HepG2 (cell line): ENCODE data around the gene SERTAD1. TPM values are rescaled to one million over a fixed set of nuclear protein-coding genes. Genes with fewer than 3 reads are reported as not detected.

Experiments
- ATAC-seq: fragments of 200-7000 bp; cut with Tn5 transposase; 3 replicates; pipeline ENCODE4 v1.9.1; 2020; ENCODE audit warnings: mild to moderate bottlenecking, moderate library complexity
- BruUV-seq: library from RNA; stranded (reverse); fragments of 400-500 nt; replicated peaks from 2 replicates; lab custom pipeline; 2021; lab: Mats Ljungman, UMichigan
- CTCF ChIA-PET: fragments of 300-600 bp; formaldehyde crosslinking; extraction: SDS; loops from one replicate; lab custom pipeline; 2021; ENCODE audit warnings: low total read pairs, inconsistent platforms, low intra/inter-chr PET ratio; lab: Yijun Ruan, JAX
- POLR2A ChIA-PET: fragments of 350-600 bp; sonication (Branson Sonifier 250); formaldehyde crosslinking; loops from one replicate; lab custom pipeline; 2020; ENCODE audit warnings: antibody characterized with exemption, inconsistent platforms; lab: Yijun Ruan, JAX
- DNase-seq: peaks from one replicate; pipeline ENCODE4 v3.0.0-alpha.2; 2015; ENCODE audit warnings: low spot score
- FAIRE-seq: peaks from 3 replicates; lab custom pipeline; 2011; peaks lifted over from hg19 to GRCh38; lab: Jason Lieb, UNC
- H2AFZ ChIP-seq: one replicate; pipeline ENCODE4 v1.6.1; 2011; ENCODE audit warnings: low read length, inconsistent platforms
- H3K27ac ChIP-seq: fragments of 300-600 bp; 3 replicates; pipeline ENCODE4 v1.8.0; 2011; ENCODE audit warnings: mixed run types, mild to moderate bottlenecking, mixed read lengths, low read length, inconsistent platforms; ENCODE audit not compliant: insufficient read depth; ENCODE audit errors: extremely low read length
- H3K27me3 ChIP-seq, 2 experiments: fragments of 200-600 bp in 1 of 2; 2 replicates in 1 of 2; 3 replicates in 1 of 2; pipeline versions ENCODE4 v1.6.0 to v1.8.0; 2011; ENCODE audit warnings: low read length in 2 of 2, mild to moderate bottlenecking in 2 of 2, moderate library complexity in 2 of 2, inconsistent platforms in 1 of 2; ENCODE audit not compliant: insufficient read depth in 2 of 2, control insufficient read depth in 1 of 2
- H3K36me3 ChIP-seq, 2 experiments: fragments of 200-600 bp in 1 of 2; replicated peaks in 1 of 2; 2 replicates in 1 of 2; 3 replicates in 1 of 2; pipeline versions ENCODE4 v1.5.1 to v1.8.0; 2011; ENCODE audit warnings: low read length in 2 of 2, inconsistent platforms in 1 of 2; ENCODE audit not compliant: insufficient read depth in 2 of 2, control insufficient read depth in 1 of 2
- H3K4me1 ChIP-seq: 2 replicates; pipeline ENCODE4 v1.5.1; 2012; ENCODE audit warnings: low read length, inconsistent platforms; ENCODE audit not compliant: insufficient read depth
- H3K4me2 ChIP-seq: 2 replicates; pipeline ENCODE4 v1.6.0; 2011; ENCODE audit warnings: low read depth, low read length, inconsistent platforms
- H3K4me3 ChIP-seq, 3 experiments: fragments of 200-600 bp in 1 of 3; sonication (generic), shearing (Covaris generic) in 1 of 3; replicated peaks in 1 of 3; 2 replicates each; pipeline ENCODE4 v1.5.1; 2011 to 2016; ENCODE audit warnings: low read length in 3 of 3, inconsistent platforms in 2 of 3, low read depth in 2 of 3, mild to moderate bottlenecking in 2 of 3, control low read depth in 1 of 3, mixed read lengths in 1 of 3; ENCODE audit not compliant: insufficient read depth in 1 of 3
- H3K79me2 ChIP-seq: one replicate; pipeline ENCODE4 v1.6.1; 2011; ENCODE audit warnings: low read length, inconsistent platforms; ENCODE audit not compliant: insufficient read depth
- H3K9ac ChIP-seq: 2 replicates; pipeline ENCODE4 v1.6.0; 2011; ENCODE audit warnings: mild to moderate bottlenecking, low read depth, low read length, inconsistent platforms; ENCODE audit not compliant: insufficient read depth
- H3K9me3 ChIP-seq: 2 replicates; pipeline ENCODE4 v1.5.1; 2012; ENCODE audit warnings: mild to moderate bottlenecking, low read length
- H4K20me1 ChIP-seq: 2 replicates; pipeline ENCODE4 v1.6.0; 2011; ENCODE audit warnings: inconsistent platforms, mild to moderate bottlenecking, low read length, moderate library complexity; ENCODE audit not compliant: insufficient read depth
- ADNP ChIP-seq: sonication (generic); formaldehyde crosslinking; IDR thresholded peaks from 2 replicates; pipeline ENCODE4 v1.4.0; 2020; ENCODE audit warnings: missing genetic modification reagents
- CHCHD3 ChIP-seq: sonication (generic); formaldehyde crosslinking; IDR thresholded peaks from 2 replicates; pipeline ENCODE4 v1.8.0; 2022; ENCODE audit warnings: mild to moderate bottlenecking, missing genetic modification reagents, moderate library complexity
- DR1 ChIP-seq: sonication (generic); formaldehyde crosslinking; IDR thresholded peaks from 2 replicates; pipeline ENCODE4 v1.8.0; 2021; ENCODE audit warnings: mild to moderate bottlenecking, missing genetic modification reagents, inconsistent platforms
- KLF11 ChIP-seq: IDR thresholded peaks from 2 replicates; pipeline ENCODE4 v1.6.1; 2016; ENCODE audit warnings: missing compliant biosample characterization
- MEIS2 ChIP-seq: sonication (generic); formaldehyde crosslinking; IDR thresholded peaks from 2 replicates; pipeline ENCODE4 v1.9.0; 2021; ENCODE audit warnings: mild to moderate bottlenecking, missing genetic modification reagents
- MXD4 ChIP-seq: IDR thresholded peaks from 2 replicates; pipeline ENCODE4 v1.6.1; 2016; ENCODE audit warnings: mild to moderate bottlenecking, missing biosample characterization, missing genetic modification reagents
- SPEN ChIP-seq: sonication (generic); formaldehyde crosslinking; IDR thresholded peaks from 2 replicates; pipeline ENCODE4 v1.5.1; 2020; ENCODE audit warnings: low read depth, mild to moderate bottlenecking, missing genetic modification reagents
- U2AF1 ChIP-seq: fragments of 200-400 bp; formaldehyde crosslinking; optimal IDR thresholded peaks from 2 replicates; pipeline ENCODE3; 2017; ENCODE audit warnings: mild to moderate bottlenecking, low read depth, low read length
- ZBTB2 ChIP-seq: sonication (generic); formaldehyde crosslinking; IDR thresholded peaks from 2 replicates; pipeline ENCODE4 v1.8.0; 2022; ENCODE audit warnings: low read depth, missing genetic modification reagents
- ZFP36L2 ChIP-seq: sonication (generic); formaldehyde crosslinking; IDR thresholded peaks from 2 replicates; pipeline ENCODE4 v1.4.0; 2020; ENCODE audit warnings: missing genetic modification reagents
- ZNF136 ChIP-seq: sonication (generic); formaldehyde crosslinking; IDR thresholded peaks from 2 replicates; pipeline ENCODE4 v1.8.1; 2022; ENCODE audit warnings: low read depth, mild to moderate bottlenecking, moderate library complexity, missing genetic modification reagents
- ZNF546 ChIP-seq: sonication (generic); formaldehyde crosslinking; conservative IDR thresholded peaks from 2 replicates; pipeline ENCODE4 v1.8.1; 2023; ENCODE audit warnings: mild to moderate bottlenecking, missing genetic modification reagents
- ZNF644 ChIP-seq: IDR thresholded peaks from 2 replicates; pipeline ENCODE4 v1.6.1; 2016; ENCODE audit warnings: low read depth
- WGBS: methylation state at CpG from one replicate; pipeline ENCODE4 v1.1.6; 2017; ENCODE audit warnings: low lambda C conversion rate; 5-methylcytosine and 5-hydroxymethylcytosine counted together
- in situ Hi-C: cut with HindIII; loops from 2 replicates; pipeline ENCODE4 v1.10.0; 2017; ENCODE audit warnings: low pct_unique_long_range_greater_than_20kb; ENCODE audit not compliant: extremely low pct_ligation_motif_present
- intact Hi-C: fragments of 100-400 bp; cut with micrococcal nuclease; formaldehyde crosslinking; loops from one replicate; pipeline ENCODE4 v1.10.0; 2022; ENCODE audit not compliant: unreplicated experiment
- polyA plus RNA-seq, 8 experiments: library from polyadenylated mRNA; depleted of rRNA in 3 of 8; stranded (reverse) in 7 of 8; unstranded in 1 of 8; fragments of >200 nt; fragmentation: Illumina TruSeq in 4 of 8; extraction: Trizol in 4 of 8; gene quantifications; 2 replicates each; pipeline versions ENCODE4 v1.2.1 to v1.2.3, GENCODE V29; 2011 to 2016; ENCODE audit warnings: low read depth in 4 of 8, missing spikeins in 1 of 8, mixed read lengths in 1 of 8; ENCODE audit not compliant: insufficient read depth in 1 of 8
- total RNA-seq, 5 experiments: library from RNA; depleted of rRNA; stranded (reverse); fragments of >200 nt; fragmentation: Illumina TruSeq; extraction: Trizol; gene quantifications; 2 replicates each; pipeline ENCODE4 v1.2.3, GENCODE V29; 2016; ENCODE audit warnings: low read depth in 1 of 5
- TF ChIP-seq, protein P1 (sequence below): sonication (generic); formaldehyde crosslinking; IDR thresholded peaks from 2 replicates; pipeline ENCODE4 v1.8.1; 2023; ENCODE audit warnings: mild to moderate bottlenecking, missing genetic modification reagents
- TF ChIP-seq, protein P2 (sequence below): sonication (generic); formaldehyde crosslinking; IDR thresholded peaks from 2 replicates; pipeline ENCODE4 v1.8.0; 2022; ENCODE audit warnings: mild to moderate bottlenecking, missing genetic modification reagents, moderate library complexity

The SERTAD1 gene
- total and polyA plus RNA-seq, 2 of the 13 experiments (the other 11 are each of a cell fraction or from before 2014, with no cell fraction given) = 4.3 to 4.5 TPM

DNA sequence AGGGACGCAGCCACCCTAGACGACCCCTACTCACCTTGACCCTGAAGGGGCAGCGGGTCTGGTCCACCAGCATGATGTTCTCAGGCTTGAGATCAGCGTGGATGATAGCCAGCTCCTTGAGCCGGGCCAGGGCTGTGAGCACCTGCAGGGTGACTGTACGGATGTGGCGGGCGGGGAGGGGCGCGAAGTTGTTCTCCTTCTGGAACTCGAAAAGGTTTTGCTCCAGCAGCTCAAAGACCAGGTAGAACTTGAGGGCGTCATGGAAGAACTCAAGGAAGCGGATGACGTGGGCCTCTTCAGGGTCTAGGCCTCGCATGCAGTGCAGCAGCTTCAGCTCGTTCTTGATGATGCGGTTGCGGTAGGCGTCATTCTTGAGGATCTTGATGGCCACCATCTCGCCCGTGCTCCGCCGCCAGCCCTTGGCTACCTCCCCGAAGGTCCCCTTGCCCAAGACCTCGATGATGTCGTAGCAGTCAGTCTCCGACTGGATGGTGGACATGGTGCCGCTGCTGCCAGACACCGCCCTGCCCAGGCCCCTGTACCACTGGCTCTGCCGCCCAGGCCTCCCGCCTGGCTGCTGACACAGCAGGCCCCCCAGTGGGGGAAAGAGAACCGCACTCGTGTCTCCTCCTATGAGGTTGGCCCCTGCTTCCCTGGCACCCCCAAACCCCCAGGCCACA, 36.2 kb downstream of the SERTAD1 start:
- H3K9ac ChIP-seq = no peak overlapping the region
- TF ChIP-seq, protein P1, sequence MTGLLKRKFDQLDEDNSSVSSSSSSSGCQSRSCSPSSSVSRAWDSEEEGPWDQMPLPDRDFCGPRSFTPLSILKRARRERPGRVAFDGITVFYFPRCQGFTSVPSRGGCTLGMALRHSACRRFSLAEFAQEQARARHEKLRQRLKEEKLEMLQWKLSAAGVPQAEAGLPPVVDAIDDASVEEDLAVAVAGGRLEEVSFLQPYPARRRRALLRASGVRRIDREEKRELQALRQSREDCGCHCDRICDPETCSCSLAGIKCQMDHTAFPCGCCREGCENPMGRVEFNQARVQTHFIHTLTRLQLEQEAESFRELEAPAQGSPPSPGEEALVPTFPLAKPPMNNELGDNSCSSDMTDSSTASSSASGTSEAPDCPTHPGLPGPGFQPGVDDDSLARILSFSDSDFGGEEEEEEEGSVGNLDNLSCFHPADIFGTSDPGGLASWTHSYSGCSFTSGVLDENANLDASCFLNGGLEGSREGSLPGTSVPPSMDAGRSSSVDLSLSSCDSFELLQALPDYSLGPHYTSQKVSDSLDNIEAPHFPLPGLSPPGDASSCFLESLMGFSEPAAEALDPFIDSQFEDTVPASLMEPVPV (CRISPR knock-in tag) = no peak
- TF ChIP-seq ZFP36L2 (no peak), DR1 (no peak), MEIS2 (CRISPR knock-in tag) (no peak), ZNF644 (CRISPR knock-in tag) (no peak), ZNF136 (CRISPR knock-in tag) (no peak), ZNF546 (CRISPR knock-in tag) (no peak), ADNP (CRISPR knock-in tag) (no peak), ZBTB2 (CRISPR knock-in tag) (no peak), SPEN (CRISPR knock-in tag) (no peak), U2AF1 (no peak), CHCHD3 (CRISPR knock-in tag) (no peak), MXD4 (CRISPR knock-in tag) (no peak), KLF11 (CRISPR knock-in tag) (no peak)
- TF ChIP-seq, protein P2, sequence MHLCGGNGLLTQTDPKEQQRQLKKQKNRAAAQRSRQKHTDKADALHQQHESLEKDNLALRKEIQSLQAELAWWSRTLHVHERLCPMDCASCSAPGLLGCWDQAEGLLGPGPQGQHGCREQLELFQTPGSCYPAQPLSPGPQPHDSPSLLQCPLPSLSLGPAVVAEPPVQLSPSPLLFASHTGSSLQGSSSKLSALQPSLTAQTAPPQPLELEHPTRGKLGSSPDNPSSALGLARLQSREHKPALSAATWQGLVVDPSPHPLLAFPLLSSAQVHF = no peak
- TF ChIP-seq, all 625 proteins: peak for 0
- Histone ChIP-seq H3K27me3 (peaks cover 3 to 12% of the 10 kb centered on the region in 2 experiments; a peak in 3 of 5 replicates), H3K4me3 (no peak overlapping the region), H3K27ac (no peak overlapping the region), H4K20me1 (no peaks in the 10 kb centered on the region), H2AFZ (no peak overlapping the region), H3K4me2 (no peak overlapping the region), H3K9me3 (no peaks in the 10 kb centered on the region), H3K4me1 (peaks cover 6% of the 10 kb centered on the region; the same call in 1 of the 2 replicates), H3K36me3 (no peaks in the 10 kb centered on the region), H3K79me2 (no peaks in the 10 kb centered on the region)
- intact Hi-C loops (loop anchor here (5.0 kb wide), 1 partner anchor 82 kb away; no protein-coding TSS in a partner anchor), in situ Hi-C loops (no loop called here)
- ATAC-seq (no peak), FAIRE-seq (no peak), DNase-seq (no peak)
- ChIA-PET POLR2A (no interaction called here), CTCF (no interaction called here)
- WGBS = 87% methylated on average over 17 of the region's 33 CpGs
- BruUV-seq = no TSS peak
